Measurements from ENCODE around the gene ENDOU.

The ENDOU gene

GRCh38 chr12:47705566-47706425 lies 19.5 kb downstream of the ENDOU start, which contains the start of gene RPAP3:
RPAP3 (minus strand) TSS chr12:47706030; CDS start chr12:47702840, 3,190 bp downstream.
- no peak within 1 kb of the TSS for H2BK120ac ChIP-seq (ENCODE audit: low read depth, low read length)
- H4K91ac ChIP-seq (ENCODE audit: low read depth, low read length, poor library complexity) = no peak within 1 kb of the TSS
- H2AFZ ChIP-seq (ENCODE audit: low read length) = peak within 1 kb of the TSS; percentile 99
- H3K9ac ChIP-seq (ENCODE audit: low read depth, low read length, poor library complexity) = peak within 1 kb of the TSS; percentile 97
- H3K27me3 ChIP-seq (ENCODE audit: control insufficient read depth in 3 of 3, insufficient read depth in 3 of 3, low read depth in 1 of 3, low read length in 3 of 3) = no peaks in the 10 kb centered on the region
- peak within 1 kb of the TSS; percentile 99 for H3K23ac ChIP-seq (ENCODE audit: low read depth, low read length, poor library complexity)
- peak within 1 kb of the TSS; percentile 65 for H3K4me2 ChIP-seq (ENCODE audit: insufficient read depth, low read length, poor library complexity, severe bottlenecking)
- no peak within 1 kb of the TSS for H4K8ac ChIP-seq (ENCODE audit: low read depth, low read length)
- no CpG with 5 or more reads among the region's 66 CpGs for WGBS, 2 donors (ENCODE audit: extremely low coverage in 2 of 2, insufficient read length in 2 of 2, insufficient replicate concordance in 1 of 2)
- H3K4ac ChIP-seq (ENCODE audit: low read length) = no peak within 1 kb of the TSS
- H3K27ac ChIP-seq (replicated peaks; ENCODE audit: low read length) = peak within 1 kb of the TSS; percentile 72
- H2BK5ac ChIP-seq (ENCODE audit: low read length) = peak within 1 kb of the TSS; percentile 91
- no peaks in the 10 kb centered on the region for H3K79me1 ChIP-seq (ENCODE audit: low read depth, low read length)
- peaks cover 1 to 2% of the 10 kb centered on the region in 2 donors for H3K4me1 ChIP-seq (ENCODE audit: control insufficient read depth in 2 of 2, insufficient read depth in 1 of 2, low read depth in 1 of 2, low read length in 2 of 2)
- peak within 1 kb of the TSS; percentile 50 for H3K14ac ChIP-seq (ENCODE audit: low read length)
- no peak within 1 kb of the TSS for H2BK12ac ChIP-seq (ENCODE audit: low read length)
- H3K4me3 ChIP-seq (ENCODE audit: low read length in 2 of 2) = peak within 1 kb of the TSS; percentile 83 to 98
- H2BK15ac ChIP-seq (ENCODE audit: low read length) = peak within 1 kb of the TSS; percentile 82
- no peak within 1 kb of the TSS for H2AK5ac ChIP-seq (ENCODE audit: low read depth, low read length)
- H3K36me3 ChIP-seq (replicated peaks in 1 of 2; ENCODE audit: control insufficient read depth in 2 of 2, insufficient read depth in 2 of 2, low read length in 2 of 2) = peaks cover under 1 to 32% of the 10 kb centered on the region in 2 donors
- no peaks in the 10 kb centered on the region for H3K9me3 ChIP-seq (replicated peaks in 1 of 2; ENCODE audit: control insufficient read depth in 2 of 2, insufficient read depth in 1 of 2, low read depth in 1 of 2, low read length in 2 of 2)
- peak within 1 kb of the TSS; percentile 99 for H3K18ac ChIP-seq (ENCODE audit: low read length)
- peak; percentile 84 for DNase-seq (ENCODE audit: low spot score)

GRCh38 chr12:47705229-47705565 lies 20.1 kb downstream of the ENDOU start:
- H3K27ac ChIP-seq (replicated peaks; ENCODE audit: low read length) = peak overlapping the region; percentile 7
- H2AFZ ChIP-seq (ENCODE audit: low read length) = peak overlapping the region; percentile 99
- H3K36me3 ChIP-seq (replicated peaks in 1 of 2; ENCODE audit: control insufficient read depth in 2 of 2, insufficient read depth in 2 of 2, low read length in 2 of 2) = peaks cover 4 to 38% of the 10 kb centered on the region in 2 donors
- H2AK5ac ChIP-seq (ENCODE audit: low read depth, low read length) = no peak overlapping the region
- H2BK5ac ChIP-seq (ENCODE audit: low read length) = no peak overlapping the region
- H3K23ac ChIP-seq (ENCODE audit: low read depth, low read length, poor library complexity) = no peak overlapping the region
- H2BK120ac ChIP-seq (ENCODE audit: low read depth, low read length) = no peak overlapping the region
- H4K91ac ChIP-seq (ENCODE audit: low read depth, low read length, poor library complexity) = no peak overlapping the region
- H3K4me3 ChIP-seq (ENCODE audit: low read length in 2 of 2) = peak overlapping the region; percentile 83 to 98
- DNase-seq (ENCODE audit: low spot score) = no peak
- no peaks in the 10 kb centered on the region for H3K9me3 ChIP-seq (replicated peaks in 1 of 2; ENCODE audit: control insufficient read depth in 2 of 2, insufficient read depth in 1 of 2, low read depth in 1 of 2, low read length in 2 of 2)
- no CpG with 5 or more reads among the region's 9 CpGs for WGBS, 2 donors (ENCODE audit: extremely low coverage in 2 of 2, insufficient read length in 2 of 2, insufficient replicate concordance in 1 of 2)
- H3K4me2 ChIP-seq (ENCODE audit: insufficient read depth, low read length, poor library complexity, severe bottlenecking) = peak overlapping the region; percentile 65
- peaks cover 1 to 2% of the 10 kb centered on the region in 2 donors for H3K4me1 ChIP-seq (ENCODE audit: control insufficient read depth in 2 of 2, insufficient read depth in 1 of 2, low read depth in 1 of 2, low read length in 2 of 2)
- H4K8ac ChIP-seq (ENCODE audit: low read depth, low read length) = no peak overlapping the region
- H2BK12ac ChIP-seq (ENCODE audit: low read length) = no peak overlapping the region
- peak overlapping the region; percentile 99 for H3K18ac ChIP-seq (ENCODE audit: low read length)
- H2BK15ac ChIP-seq (ENCODE audit: low read length) = peak overlapping the region; percentile 82
- H3K27me3 ChIP-seq (ENCODE audit: control insufficient read depth in 3 of 3, insufficient read depth in 3 of 3, low read depth in 1 of 3, low read length in 3 of 3) = no peaks in the 10 kb centered on the region
- no peak overlapping the region for H3K4ac ChIP-seq (ENCODE audit: low read length)
- H3K79me1 ChIP-seq (ENCODE audit: low read depth, low read length) = no peaks in the 10 kb centered on the region
- no peak overlapping the region for H3K14ac ChIP-seq (ENCODE audit: low read length)
- peak overlapping the region; percentile 97 for H3K9ac ChIP-seq (ENCODE audit: low read depth, low read length, poor library complexity)

GRCh38 chr12:47704719-47705118 lies 20.6 kb downstream of the ENDOU start:
- WGBS, 2 donors (ENCODE audit: extremely low coverage in 2 of 2, insufficient read length in 2 of 2, insufficient replicate concordance in 1 of 2) = no CpG with 5 or more reads among the region's 9 CpGs
- H2BK120ac ChIP-seq (ENCODE audit: low read depth, low read length) = no peak overlapping the region
- H4K91ac ChIP-seq (ENCODE audit: low read depth, low read length, poor library complexity) = no peak overlapping the region

GRCh38 chr12:47700263-47700662 lies 25.0 kb downstream of the ENDOU start:
- Histone ChIP-seq H2BK12ac (ENCODE audit: low read length) (no peak overlapping the region), H3K4me2 (ENCODE audit: insufficient read depth, low read length, poor library complexity, severe bottlenecking) (no peak overlapping the region), H3K27ac (replicated peaks; ENCODE audit: low read length) (no peak overlapping the region), H3K36me3 (replicated peaks in 1 of 2; ENCODE audit: control insufficient read depth in 2 of 2, insufficient read depth in 2 of 2, low read length in 2 of 2) (peaks cover 7 to 87% of the 10 kb centered on the region in 2 donors), H3K14ac (ENCODE audit: low read length) (no peak overlapping the region), H3K79me1 (ENCODE audit: low read depth, low read length) (no peaks in the 10 kb centered on the region), H3K4me1 (ENCODE audit: control insufficient read depth in 2 of 2, insufficient read depth in 1 of 2, low read depth in 1 of 2, low read length in 2 of 2) (peaks cover 0 to 2% of the 10 kb centered on the region in 2 donors), H2AFZ (ENCODE audit: low read length) (no peak overlapping the region), H3K4ac (ENCODE audit: low read length) (no peak overlapping the region), H3K9me3 (replicated peaks in 1 of 2; ENCODE audit: control insufficient read depth in 2 of 2, insufficient read depth in 1 of 2, low read depth in 1 of 2, low read length in 2 of 2) (no peaks in the 10 kb centered on the region), H2AK5ac (ENCODE audit: low read depth, low read length) (no peak overlapping the region), H3K18ac (ENCODE audit: low read length) (no peak overlapping the region), H2BK15ac (ENCODE audit: low read length) (no peak overlapping the region), H4K8ac (ENCODE audit: low read depth, low read length) (no peak overlapping the region), H3K4me3 (ENCODE audit: low read length in 2 of 2) (no peak overlapping the region), H3K27me3 (ENCODE audit: control insufficient read depth in 3 of 3, insufficient read depth in 3 of 3, low read depth in 1 of 3, low read length in 3 of 3) (no peaks in the 10 kb centered on the region), H3K23ac (ENCODE audit: low read depth, low read length, poor library complexity) (no peak overlapping the region), H2BK5ac (ENCODE audit: low read length) (no peak overlapping the region), H4K91ac (ENCODE audit: low read depth, low read length, poor library complexity) (no peak overlapping the region), H2BK120ac (ENCODE audit: low read depth, low read length) (no peak overlapping the region), H3K9ac (ENCODE audit: low read depth, low read length, poor library complexity) (no peak overlapping the region)
- WGBS, 2 donors (ENCODE audit: extremely low coverage in 2 of 2, insufficient read length in 2 of 2, insufficient replicate concordance in 1 of 2) = no CpG with 5 or more reads among the region's 2 CpGs
- DNase-seq (ENCODE audit: low spot score) = no peak

More at GRCh38 chr12:47704719-47705118, 20.6 kb downstream of the ENDOU start:
- Histone ChIP-seq H3K4ac (ENCODE audit: low read length) (no peak overlapping the region), H3K27me3 (ENCODE audit: control insufficient read depth in 3 of 3, insufficient read depth in 3 of 3, low read depth in 1 of 3, low read length in 3 of 3) (no peaks in the 10 kb centered on the region), H2AK5ac (ENCODE audit: low read depth, low read length) (no peak overlapping the region), H3K23ac (ENCODE audit: low read depth, low read length, poor library complexity) (no peak overlapping the region), H3K9ac (ENCODE audit: low read depth, low read length, poor library complexity) (no peak overlapping the region), H3K4me2 (ENCODE audit: insufficient read depth, low read length, poor library complexity, severe bottlenecking) (peak overlapping the region; percentile 65), H3K18ac (ENCODE audit: low read length) (no peak overlapping the region), H3K4me1 (ENCODE audit: control insufficient read depth in 2 of 2, insufficient read depth in 1 of 2, low read depth in 1 of 2, low read length in 2 of 2) (peaks cover 1 to 2% of the 10 kb centered on the region in 2 donors), H3K14ac (ENCODE audit: low read length) (no peak overlapping the region), H2BK12ac (ENCODE audit: low read length) (no peak overlapping the region), H3K9me3 (replicated peaks in 1 of 2; ENCODE audit: control insufficient read depth in 2 of 2, insufficient read depth in 1 of 2, low read depth in 1 of 2, low read length in 2 of 2) (no peaks in the 10 kb centered on the region), H3K4me3 (ENCODE audit: low read length in 2 of 2) (peak overlapping the region in 1 of 2 donors; percentile 83), H4K8ac (ENCODE audit: low read depth, low read length) (no peak overlapping the region), H2AFZ (ENCODE audit: low read length) (no peak overlapping the region), H2BK5ac (ENCODE audit: low read length) (no peak overlapping the region), H3K36me3 (replicated peaks in 1 of 2; ENCODE audit: control insufficient read depth in 2 of 2, insufficient read depth in 2 of 2, low read length in 2 of 2) (peaks cover 6 to 43% of the 10 kb centered on the region in 2 donors), H3K79me1 (ENCODE audit: low read depth, low read length) (no peaks in the 10 kb centered on the region), H3K27ac (replicated peaks; ENCODE audit: low read length) (no peak overlapping the region), H2BK15ac (ENCODE audit: low read length) (no peak overlapping the region)
- DNase-seq (ENCODE audit: low spot score) = no peak
